K562 (cell line): ENCODE measurements around the gene DAPK2. TPM values are rescaled to one million over a fixed set of nuclear protein-coding genes. Genes with fewer than 3 reads are reported as not detected.

ENCODE experiments used
- BHLHE40 ChIP-seq: IDR thresholded peaks from 2 replicates; pipeline ENCODE4 v1.6.1; 2011; ENCODE audit warnings: low read length, improper control_type of control experiment
- ERF ChIP-seq: fragments of 450-650 bp; formaldehyde crosslinking; IDR thresholded peaks from 2 replicates; pipeline ENCODE4 v1.4.0; 2020; ENCODE audit warnings: mild to moderate bottlenecking, mixed read lengths
- HINFP ChIP-seq: fragments of 450-650 bp; conservative IDR thresholded peaks from 2 replicates; pipeline ENCODE4 v1.6.1; 2016; ENCODE audit warnings: missing genetic modification characterization, low read depth, mild to moderate bottlenecking, control low read depth, missing compliant biosample characterization
- HNRNPL ChIP-seq: fragments of 200-400 bp; formaldehyde crosslinking; IDR thresholded peaks from 2 replicates; pipeline ENCODE4 v1.6.1; 2017; ENCODE audit warnings: low read depth, mild to moderate bottlenecking, low read length
- KAT8 ChIP-seq: fragments of 450-650 bp; IDR thresholded peaks from 2 replicates; pipeline ENCODE4 v1.6.1; 2016; ENCODE audit warnings: low read depth, mild to moderate bottlenecking
- LCOR ChIP-seq: sonication (generic); formaldehyde crosslinking; IDR thresholded peaks from 2 replicates; pipeline ENCODE4 v1.8.0; 2022; ENCODE audit warnings: mild to moderate bottlenecking, missing genetic modification reagents
- MECOM ChIP-seq: fragments of 250-450 bp; sonication (Bioruptor Pico); IDR thresholded peaks from 2 replicates; pipeline ENCODE4 v1.8.0; 2022; ENCODE audit warnings: inconsistent platforms
- PHB ChIP-seq: fragments of 250-450 bp; sonication (Bioruptor Pico); IDR thresholded peaks from 2 replicates; pipeline ENCODE4 v1.5.0; 2021
- SAFB ChIP-seq: fragments of 200-400 bp; formaldehyde crosslinking; IDR thresholded peaks from 2 replicates; pipeline ENCODE4 v1.6.1; 2017; ENCODE audit warnings: low read depth, low read length, borderline replicate concordance
- TCF3 ChIP-seq: sonication (generic); formaldehyde crosslinking; IDR thresholded peaks from 2 replicates; pipeline ENCODE4 v1.4.0; 2020; ENCODE audit warnings: mild to moderate bottlenecking, missing genetic modification reagents
- ZNF41 ChIP-seq: fragments of 250-450 bp; sonication (Bioruptor Pico); conservative IDR thresholded peaks from 2 replicates; pipeline ENCODE4 v1.4.0; 2020; ENCODE audit warnings: mild to moderate bottlenecking
- ZNF431 ChIP-seq: sonication (generic); formaldehyde crosslinking; IDR thresholded peaks from 2 replicates; pipeline ENCODE4 v1.8.0; 2022; ENCODE audit warnings: mild to moderate bottlenecking, missing genetic modification reagents
- polyA plus RNA-seq, 8 experiments: library from polyadenylated mRNA; depleted of rRNA in 4 of 8; stranded (reverse) in 5 of 8; unstranded in 3 of 8; fragments of >200 nt; fragmentation: Nextera tagmentation in 2 of 8; fragmentation: Illumina TruSeq in 1 of 8; extraction: Ambion mirVana in 2 of 8; extraction: Trizol in 1 of 8; gene quantifications; 2 replicates each; pipeline versions ENCODE4 v1.2.1 to v1.2.3, GENCODE V29; 2011 to 2014; ENCODE audit warnings: inconsistent platforms in 1 of 8, missing spikeins in 1 of 8
- total RNA-seq, 7 experiments: library from RNA; depleted of rRNA in 6 of 7; stranded (reverse); fragments of >200 nt in 6 of 7; fragmentation: Illumina TruSeq in 2 of 7; extraction: Trizol in 2 of 7; gene quantifications; 2 replicates each; pipeline versions ENCODE4 v1.2.1 to v1.2.3, GENCODE V29; 2011 to 2021; ENCODE audit warnings: low replicate concordance in 1 of 7
- TF ChIP-seq, protein P1 (sequence below): fragments of 200-600 bp; sonication (generic); IDR thresholded peaks from one replicate; pipeline ENCODE4 v1.6.1; 2012; ENCODE audit warnings: mild to moderate bottlenecking, low read depth, low read length, inconsistent platforms
- TF ChIP-seq, protein P2 (sequence below): IDR thresholded peaks from 2 replicates; pipeline ENCODE4 v1.6.1; 2012; ENCODE audit warnings: low read depth, low read length, improper control_type of control experiment, borderline replicate concordance

The DAPK2 gene
- total and polyA plus RNA-seq, 9 of the 15 experiments (the other 6 are each of a cell fraction or from before 2014, with no cell fraction given) = 0.14 to 5.2 (median 2.2) TPM

DNA sequence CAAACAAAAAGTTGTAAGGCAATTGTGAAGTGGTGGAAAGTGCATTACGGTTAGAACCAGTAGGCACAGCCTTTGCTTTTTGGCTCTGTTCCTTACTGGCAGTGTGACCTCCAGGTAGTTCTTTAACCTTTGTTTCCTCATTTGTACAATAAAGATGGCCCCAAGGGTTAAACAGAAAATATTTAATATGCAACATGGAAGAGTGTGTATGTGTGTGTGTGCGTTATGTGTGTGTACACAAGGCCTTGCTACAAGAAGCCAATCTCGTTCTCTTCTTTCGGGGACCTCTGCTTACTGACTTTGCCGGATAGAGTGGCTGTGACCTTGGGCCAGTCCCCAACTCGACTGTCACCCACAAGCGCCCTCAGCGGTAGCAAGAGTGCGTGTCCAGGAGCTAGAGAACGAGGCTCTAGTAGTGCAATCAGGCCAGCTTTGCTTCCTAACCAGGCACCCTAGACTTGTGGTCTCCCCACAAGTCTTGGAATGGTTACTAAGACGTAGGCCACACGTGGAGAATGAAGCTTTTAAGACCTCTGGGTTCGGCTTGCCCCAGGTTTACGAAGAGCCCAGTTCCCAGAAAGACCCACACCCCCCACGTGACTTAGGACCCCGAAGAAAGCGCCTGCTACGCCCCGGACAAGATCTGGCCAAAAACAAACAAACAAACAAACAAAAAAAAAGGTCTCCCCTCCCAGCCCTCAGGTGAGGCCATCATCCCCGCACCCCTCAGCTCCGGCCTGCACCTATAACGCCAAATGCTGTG lies 46.8 kb upstream of the DAPK2 start (continued):
- no peak for TF ChIP-seq LCOR (CRISPR knock-in tag)
- peak; percentile 56; the same call in 1 of the 2 replicates for TF ChIP-seq ZNF431 (CRISPR knock-in tag)
- TF ChIP-seq TCF3 (CRISPR knock-in tag) = no peak
- TF ChIP-seq ERF (CRISPR knock-in tag) = no peak
- no peak for TF ChIP-seq PHB
- TF ChIP-seq KAT8 = no peak
- no peak for TF ChIP-seq BHLHE40
- no peak for TF ChIP-seq HNRNPL
- TF ChIP-seq, protein P1, sequence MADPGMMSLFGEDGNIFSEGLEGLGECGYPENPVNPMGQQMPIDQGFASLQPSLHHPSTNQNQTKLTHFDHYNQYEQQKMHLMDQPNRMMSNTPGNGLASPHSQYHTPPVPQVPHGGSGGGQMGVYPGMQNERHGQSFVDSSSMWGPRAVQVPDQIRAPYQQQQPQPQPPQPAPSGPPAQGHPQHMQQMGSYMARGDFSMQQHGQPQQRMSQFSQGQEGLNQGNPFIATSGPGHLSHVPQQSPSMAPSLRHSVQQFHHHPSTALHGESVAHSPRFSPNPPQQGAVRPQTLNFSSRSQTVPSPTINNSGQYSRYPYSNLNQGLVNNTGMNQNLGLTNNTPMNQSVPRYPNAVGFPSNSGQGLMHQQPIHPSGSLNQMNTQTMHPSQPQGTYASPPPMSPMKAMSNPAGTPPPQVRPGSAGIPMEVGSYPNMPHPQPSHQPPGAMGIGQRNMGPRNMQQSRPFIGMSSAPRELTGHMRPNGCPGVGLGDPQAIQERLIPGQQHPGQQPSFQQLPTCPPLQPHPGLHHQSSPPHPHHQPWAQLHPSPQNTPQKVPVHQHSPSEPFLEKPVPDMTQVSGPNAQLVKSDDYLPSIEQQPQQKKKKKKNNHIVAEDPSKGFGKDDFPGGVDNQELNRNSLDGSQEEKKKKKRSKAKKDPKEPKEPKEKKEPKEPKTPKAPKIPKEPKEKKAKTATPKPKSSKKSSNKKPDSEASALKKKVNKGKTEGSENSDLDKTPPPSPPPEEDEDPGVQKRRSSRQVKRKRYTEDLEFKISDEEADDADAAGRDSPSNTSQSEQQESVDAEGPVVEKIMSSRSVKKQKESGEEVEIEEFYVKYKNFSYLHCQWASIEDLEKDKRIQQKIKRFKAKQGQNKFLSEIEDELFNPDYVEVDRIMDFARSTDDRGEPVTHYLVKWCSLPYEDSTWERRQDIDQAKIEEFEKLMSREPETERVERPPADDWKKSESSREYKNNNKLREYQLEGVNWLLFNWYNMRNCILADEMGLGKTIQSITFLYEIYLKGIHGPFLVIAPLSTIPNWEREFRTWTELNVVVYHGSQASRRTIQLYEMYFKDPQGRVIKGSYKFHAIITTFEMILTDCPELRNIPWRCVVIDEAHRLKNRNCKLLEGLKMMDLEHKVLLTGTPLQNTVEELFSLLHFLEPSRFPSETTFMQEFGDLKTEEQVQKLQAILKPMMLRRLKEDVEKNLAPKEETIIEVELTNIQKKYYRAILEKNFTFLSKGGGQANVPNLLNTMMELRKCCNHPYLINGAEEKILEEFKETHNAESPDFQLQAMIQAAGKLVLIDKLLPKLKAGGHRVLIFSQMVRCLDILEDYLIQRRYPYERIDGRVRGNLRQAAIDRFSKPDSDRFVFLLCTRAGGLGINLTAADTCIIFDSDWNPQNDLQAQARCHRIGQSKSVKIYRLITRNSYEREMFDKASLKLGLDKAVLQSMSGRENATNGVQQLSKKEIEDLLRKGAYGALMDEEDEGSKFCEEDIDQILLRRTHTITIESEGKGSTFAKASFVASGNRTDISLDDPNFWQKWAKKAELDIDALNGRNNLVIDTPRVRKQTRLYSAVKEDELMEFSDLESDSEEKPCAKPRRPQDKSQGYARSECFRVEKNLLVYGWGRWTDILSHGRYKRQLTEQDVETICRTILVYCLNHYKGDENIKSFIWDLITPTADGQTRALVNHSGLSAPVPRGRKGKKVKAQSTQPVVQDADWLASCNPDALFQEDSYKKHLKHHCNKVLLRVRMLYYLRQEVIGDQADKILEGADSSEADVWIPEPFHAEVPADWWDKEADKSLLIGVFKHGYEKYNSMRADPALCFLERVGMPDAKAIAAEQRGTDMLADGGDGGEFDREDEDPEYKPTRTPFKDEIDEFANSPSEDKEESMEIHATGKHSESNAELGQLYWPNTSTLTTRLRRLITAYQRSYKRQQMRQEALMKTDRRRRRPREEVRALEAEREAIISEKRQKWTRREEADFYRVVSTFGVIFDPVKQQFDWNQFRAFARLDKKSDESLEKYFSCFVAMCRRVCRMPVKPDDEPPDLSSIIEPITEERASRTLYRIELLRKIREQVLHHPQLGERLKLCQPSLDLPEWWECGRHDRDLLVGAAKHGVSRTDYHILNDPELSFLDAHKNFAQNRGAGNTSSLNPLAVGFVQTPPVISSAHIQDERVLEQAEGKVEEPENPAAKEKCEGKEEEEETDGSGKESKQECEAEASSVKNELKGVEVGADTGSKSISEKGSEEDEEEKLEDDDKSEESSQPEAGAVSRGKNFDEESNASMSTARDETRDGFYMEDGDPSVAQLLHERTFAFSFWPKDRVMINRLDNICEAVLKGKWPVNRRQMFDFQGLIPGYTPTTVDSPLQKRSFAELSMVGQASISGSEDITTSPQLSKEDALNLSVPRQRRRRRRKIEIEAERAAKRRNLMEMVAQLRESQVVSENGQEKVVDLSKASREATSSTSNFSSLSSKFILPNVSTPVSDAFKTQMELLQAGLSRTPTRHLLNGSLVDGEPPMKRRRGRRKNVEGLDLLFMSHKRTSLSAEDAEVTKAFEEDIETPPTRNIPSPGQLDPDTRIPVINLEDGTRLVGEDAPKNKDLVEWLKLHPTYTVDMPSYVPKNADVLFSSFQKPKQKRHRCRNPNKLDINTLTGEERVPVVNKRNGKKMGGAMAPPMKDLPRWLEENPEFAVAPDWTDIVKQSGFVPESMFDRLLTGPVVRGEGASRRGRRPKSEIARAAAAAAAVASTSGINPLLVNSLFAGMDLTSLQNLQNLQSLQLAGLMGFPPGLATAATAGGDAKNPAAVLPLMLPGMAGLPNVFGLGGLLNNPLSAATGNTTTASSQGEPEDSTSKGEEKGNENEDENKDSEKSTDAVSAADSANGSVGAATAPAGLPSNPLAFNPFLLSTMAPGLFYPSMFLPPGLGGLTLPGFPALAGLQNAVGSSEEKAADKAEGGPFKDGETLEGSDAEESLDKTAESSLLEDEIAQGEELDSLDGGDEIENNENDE = no peak
- TF ChIP-seq SAFB = no peak
- TF ChIP-seq MECOM (CRISPR knock-in tag) = 0 out of 2 replicates have a peak, but pooled peaks have one; percentile 22
- TF ChIP-seq HINFP = no peak
- no peak for TF ChIP-seq ZNF41 (CRISPR knock-in tag)
- TF ChIP-seq, protein P2, sequence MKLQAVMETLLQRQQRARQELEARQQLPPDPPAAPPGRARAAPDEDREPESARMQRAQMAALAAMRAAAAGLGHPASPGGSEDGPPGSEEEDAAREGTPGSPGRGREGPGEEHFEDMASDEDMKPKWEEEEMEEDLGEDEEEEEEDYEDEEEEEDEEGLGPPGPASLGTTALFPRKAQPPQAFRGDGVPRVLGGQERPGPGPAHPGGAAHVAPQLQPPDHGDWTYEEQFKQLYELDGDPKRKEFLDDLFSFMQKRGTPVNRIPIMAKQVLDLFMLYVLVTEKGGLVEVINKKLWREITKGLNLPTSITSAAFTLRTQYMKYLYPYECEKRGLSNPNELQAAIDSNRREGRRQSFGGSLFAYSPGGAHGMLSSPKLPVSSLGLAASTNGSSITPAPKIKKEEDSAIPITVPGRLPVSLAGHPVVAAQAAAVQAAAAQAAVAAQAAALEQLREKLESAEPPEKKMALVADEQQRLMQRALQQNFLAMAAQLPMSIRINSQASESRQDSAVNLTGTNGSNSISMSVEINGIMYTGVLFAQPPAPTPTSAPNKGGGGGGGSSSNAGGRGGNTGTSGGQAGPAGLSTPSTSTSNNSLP = no peak
